SKM-1 treated with dmso at 0.1 percent for 144 hours (cell line): ENCODE data around the gene ILKAP.

Experiments
- DNase-seq: peaks from one replicate; lab custom pipeline; 2025; ENCODE audit not compliant: unreplicated experiment; lab: John Stamatoyannopoulos, UW

The ILKAP gene, protein sequence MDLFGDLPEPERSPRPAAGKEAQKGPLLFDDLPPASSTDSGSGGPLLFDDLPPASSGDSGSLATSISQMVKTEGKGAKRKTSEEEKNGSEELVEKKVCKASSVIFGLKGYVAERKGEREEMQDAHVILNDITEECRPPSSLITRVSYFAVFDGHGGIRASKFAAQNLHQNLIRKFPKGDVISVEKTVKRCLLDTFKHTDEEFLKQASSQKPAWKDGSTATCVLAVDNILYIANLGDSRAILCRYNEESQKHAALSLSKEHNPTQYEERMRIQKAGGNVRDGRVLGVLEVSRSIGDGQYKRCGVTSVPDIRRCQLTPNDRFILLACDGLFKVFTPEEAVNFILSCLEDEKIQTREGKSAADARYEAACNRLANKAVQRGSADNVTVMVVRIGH

DNA sequence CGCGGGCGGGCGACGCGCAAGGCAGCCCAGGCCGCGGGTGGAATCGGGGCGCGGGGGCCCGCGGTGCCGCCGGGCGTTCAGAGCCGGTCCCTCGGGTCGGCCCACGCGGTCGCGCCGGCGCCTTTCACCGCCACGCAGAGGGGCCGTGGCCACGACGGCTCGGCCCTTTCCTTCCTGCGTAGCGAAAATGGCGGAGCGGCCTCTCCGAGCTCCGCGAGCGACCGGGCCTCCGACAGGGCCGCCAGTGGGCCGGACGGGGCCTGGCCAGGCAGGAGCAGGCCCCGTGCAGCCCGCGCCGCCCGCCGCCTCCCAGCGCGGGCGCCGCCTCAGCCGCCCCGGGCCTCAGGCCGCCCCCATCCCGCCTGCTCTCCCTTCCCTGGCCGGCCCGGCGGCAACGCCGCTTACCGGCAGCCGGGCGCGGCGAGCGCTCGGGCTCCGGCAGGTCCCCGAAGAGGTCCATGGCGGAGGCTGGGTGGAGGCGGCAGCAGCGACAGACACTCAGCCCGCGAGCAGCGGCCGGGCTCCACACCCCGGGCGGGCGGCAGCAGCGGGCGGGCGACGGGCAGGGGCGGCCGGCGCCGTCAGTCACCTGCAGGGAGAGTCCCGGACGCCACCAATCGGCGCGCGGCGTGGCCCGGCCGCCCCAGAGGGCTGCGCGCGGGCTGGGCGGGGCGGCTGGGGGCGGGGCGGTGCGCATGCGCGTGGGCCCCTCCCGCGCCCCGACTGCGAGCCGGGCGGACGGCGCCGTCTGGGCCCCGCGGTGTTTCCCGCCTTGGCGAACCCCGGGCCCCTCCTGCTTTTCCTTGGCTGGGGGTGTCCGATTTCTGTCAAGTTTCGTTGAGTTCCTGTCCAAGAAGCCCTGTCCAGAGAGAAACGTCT lies at the start of gene ILKAP:
Gene ILKAP (minus strand): TSS at position 602 of the 879 bp plus-strand sequence. CDS start 142 bp downstream, at position 460.
- DNase-seq: peak; percentile 82

DNA sequence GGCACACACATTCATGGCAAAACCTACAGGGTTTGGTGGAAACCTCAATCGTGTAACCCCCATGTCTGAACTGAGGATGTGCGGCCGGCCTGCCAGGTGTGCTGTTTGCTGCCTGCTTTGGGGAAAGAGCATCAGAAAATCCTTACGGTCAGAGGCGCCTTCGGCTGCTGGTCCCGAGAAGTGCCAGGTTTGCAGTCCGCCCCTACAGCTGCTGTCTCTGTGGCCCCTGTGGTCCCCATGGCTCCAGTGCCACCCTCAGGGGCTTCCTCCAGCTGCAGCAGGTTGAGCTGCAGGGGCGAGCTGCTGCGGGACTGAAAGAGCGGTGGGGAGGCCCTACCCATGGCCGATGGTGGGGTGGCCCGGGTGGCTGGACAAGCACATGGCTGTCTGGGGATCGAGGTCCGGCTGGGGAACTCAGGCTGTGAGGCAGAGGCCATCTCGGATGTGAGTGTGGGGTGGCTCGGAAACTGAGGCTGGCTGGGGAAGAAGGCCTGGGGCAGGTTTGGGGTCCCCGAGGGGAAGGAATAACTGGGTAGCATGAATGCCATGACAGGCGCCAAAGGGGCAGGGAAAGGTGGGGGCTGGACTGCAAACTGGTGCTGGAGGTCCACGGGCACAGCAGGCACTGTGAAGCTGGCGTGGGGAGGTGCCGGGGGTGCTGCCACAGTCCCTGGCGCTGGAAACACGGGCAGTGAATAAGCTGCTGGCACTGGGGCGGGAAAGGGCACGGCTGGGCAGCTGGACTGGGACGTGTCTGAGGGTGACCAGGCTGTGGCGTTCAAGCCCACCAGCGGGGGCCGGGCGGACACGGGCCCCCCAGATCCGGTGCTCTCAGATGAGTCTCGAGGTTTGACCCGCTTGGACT lies 49.5 kb upstream of the ILKAP start:
- DNase-seq: no peak

DNA sequence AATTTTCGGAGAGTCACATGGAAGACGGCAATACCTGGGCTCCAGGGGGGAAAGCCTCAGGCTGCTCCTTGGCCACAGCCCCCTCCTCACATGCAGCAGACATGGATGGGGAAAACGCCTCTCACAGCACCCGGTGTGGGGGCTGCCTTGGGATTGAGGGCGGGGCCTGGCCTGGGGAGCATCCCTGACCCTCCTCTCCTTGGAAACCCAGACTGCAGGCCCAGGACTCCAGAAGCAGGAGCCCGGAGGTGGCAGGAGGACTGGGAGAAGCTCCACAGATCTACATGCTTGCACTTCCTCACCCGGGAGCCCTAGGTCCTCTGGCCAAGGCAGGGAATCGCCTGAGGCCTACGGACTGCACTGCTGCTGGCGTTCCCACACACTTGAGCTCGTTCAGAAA lies 48.5 kb upstream of the ILKAP start:
- DNase-seq: no peak

DNA sequence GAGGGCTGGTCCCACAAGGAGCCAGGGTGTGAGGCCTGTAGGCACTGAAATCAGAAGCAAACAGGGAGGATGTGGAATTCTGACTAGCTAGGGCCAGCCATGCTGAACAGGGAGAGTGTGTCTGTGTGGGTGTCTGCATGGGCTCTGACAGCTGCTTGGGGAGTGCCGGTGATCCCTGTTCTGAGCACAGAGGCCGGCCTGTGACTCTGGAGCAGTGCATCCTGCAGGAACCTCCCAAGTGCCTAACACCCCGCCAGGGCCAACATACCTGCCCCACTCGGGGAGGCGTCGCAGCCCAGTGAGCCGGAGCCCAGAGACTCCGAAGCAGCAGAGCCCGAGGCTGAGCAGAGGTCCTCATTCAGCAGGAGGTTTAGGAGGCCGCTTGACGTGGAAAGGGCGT lies 47.8 kb upstream of the ILKAP start:
- DNase-seq: no peak

DNA sequence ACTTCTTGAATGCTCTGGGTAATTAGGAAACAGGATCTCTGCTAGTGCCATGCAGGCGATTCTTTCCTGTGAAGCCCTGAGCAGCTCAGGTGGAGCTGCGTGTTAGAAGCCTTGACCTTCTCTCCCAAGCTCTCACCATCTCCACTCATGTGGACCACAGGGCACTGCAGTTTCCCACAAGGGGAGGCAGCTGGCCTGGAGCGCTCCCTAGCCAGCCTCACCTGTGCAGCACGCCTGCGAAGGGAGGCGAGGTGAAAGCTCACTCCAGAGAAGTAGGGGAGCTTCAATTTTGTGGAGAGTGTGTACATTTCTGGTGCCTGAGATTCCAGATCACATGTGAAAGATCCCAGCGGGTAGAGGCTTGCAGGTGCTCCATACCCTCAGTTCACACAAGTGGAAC lies 47.4 kb upstream of the ILKAP start:
- no peak for DNase-seq

DNA sequence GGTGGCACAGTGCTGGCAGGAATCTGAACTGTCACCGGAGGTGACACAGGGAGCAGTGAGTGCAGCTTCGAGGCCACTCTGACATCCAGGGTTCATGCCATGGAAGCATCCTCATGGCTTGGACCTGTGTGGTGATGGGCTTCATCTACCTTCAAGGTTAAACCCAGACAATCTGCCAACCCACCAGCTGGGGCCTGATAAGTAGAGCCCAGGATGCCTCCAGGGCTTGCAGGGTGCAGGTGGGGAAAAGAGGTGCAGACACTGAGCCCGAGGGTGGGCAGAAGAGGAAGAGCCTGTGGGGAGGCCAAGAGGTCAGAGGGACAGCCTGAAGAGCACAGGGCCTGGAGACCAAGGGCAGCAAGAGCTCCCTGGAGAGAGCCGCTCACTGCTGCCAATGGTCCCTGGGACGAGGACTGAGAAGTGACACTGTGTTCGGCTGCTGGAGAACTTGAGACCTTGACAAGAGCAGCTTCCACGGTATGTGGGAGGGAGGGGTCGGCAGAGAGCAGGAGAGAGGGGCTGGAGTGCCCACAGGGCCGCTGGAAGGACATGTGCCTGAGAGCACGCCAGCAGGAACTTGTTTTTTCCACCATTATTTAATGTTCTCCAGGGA lies 44.5 kb upstream of the ILKAP start:
- DNase-seq: no peak

DNA sequence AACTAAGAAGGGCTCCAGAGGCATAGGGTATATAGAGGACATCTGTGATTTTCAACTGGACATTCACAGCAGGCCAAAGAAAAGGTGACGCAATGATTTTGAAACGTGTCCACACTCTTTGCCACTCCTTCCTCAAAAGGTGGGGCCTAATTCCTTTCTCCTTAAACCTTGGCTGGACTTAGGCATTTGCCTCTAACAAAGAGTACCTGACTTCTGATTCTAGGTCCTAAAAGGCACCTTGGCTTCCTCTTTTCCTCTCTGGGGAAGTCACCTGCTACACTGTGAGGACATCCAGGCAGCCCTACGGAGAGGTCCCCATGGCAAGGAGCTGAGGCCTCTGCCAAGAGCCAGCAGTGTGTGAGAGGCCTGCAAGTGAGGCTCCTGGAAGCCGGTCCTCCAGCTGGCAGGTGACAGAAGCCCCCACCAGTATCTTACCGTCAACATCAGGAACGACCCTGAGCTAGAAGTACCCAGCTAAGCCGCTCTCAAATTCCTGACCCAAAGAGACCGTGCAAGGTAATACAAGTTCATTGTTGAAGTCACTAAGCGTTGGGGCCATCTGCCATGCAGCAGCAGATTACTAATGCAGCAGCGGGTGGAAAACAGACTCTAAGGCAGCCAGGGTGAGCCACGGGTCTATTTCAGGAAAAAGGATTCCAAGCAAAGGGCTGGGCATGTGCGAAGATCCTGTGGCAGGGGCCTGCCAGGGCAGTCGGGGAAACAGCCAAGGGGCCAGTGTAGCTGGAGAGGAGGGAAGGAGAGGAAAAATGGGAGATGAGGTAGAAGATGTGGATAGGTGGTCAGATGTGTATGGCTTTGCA lies 43.7 kb upstream of the ILKAP start:
- no peak for DNase-seq

DNA sequence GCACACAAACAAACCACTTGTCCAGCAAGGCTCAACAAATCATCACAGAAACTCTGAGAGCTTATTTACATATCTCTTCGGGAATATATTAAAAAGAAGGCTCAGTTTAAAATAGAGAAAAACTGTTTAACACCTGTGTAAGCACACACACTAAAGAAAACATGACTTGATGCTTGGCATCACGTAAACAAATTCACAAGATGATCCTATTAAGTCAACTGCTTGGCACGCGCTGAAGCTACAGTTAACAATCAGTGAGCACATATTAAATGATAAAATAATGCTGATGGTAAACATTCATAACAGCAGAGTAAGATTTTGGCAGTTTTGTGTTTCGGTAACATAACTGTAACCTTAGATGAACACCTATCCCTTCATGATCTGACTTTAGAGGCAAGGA lies 40.7 kb upstream of the ILKAP start:
- no peak for DNase-seq

DNA sequence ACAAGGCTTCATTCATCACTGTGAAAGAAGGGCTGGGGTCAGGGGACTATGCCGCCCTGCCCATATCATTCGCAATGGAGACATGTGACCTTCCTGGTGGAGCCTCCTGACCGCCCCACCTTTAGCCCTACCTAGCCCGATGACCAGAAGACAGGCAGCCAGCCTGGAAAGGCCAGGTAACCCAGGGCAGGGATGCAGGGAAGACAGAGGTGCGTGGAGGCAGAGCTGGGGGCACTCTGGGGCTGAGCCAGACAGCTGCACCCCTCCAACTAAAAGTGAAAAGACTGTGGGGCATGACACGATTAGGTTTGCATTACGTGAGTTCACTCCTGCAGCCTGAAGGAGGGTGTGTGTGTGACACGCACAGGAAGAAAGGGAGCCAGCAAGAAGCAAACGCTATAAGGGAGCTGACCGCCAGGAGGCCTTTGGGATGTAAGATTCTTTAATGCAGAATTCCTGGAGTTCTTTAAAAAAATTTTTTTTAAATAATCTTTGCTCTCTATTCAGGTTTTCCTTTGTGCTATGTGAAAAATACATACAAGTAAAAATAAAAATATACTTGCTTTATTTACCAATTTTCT lies 40.1 kb upstream of the ILKAP start:
- DNase-seq: no peak

DNA sequence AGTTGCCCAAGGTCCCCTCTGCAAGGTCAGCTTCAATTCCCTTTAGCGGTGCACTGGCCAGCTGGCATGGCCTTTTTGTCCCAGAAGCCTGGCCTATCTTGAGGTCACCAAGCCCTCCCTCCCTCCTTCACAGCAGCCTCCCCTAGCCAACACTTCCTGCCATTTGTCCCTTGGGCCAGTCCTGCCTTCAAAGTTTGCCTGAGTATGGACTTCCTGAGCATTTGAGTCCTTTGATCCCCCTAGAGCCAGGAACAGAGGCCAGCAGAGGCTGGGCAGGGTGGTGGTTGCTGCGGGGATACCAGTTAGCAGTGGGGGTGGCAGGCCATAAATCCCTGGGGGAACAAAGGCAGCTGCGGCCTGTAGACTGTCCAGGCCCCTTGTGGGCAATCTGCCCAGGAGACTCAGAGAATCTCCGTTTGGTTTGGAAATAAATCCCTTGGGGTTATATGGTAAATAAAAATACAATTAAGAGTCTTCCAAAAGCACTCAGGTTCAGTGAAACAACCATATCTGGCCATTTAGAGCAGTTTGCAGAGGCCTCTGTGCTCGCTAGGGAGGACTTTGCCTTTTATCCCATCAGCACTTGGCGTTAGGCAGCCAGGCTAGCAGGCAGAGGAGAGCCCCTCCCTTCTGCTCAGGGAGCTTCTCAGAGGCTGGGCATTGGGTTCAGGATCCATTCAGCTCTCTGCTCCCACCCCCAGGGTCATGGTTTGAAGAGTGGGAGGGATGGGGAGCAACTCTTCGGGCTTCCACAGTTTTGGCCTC lies 39.4 kb upstream of the ILKAP start:
- DNase-seq: no peak

DNA sequence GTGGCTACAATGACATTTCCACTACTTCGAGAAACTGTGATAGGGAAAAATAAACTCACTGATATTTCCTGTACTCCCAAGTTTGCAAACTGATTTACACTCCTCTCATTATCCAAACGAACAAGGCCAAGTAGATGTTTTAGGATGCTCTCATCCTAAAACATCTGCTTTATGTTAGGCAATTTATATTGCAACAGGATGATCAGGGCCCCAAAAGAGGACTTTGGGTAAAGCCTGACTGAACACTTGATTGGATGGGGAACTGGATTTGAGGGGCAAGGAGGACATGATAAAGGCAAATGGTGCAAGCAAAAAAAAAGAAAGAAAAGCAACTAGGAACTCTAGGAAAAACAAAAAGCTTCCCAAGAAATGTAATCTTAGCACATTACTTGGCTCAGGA lies 38.5 kb upstream of the ILKAP start:
- no peak for DNase-seq

DNA sequence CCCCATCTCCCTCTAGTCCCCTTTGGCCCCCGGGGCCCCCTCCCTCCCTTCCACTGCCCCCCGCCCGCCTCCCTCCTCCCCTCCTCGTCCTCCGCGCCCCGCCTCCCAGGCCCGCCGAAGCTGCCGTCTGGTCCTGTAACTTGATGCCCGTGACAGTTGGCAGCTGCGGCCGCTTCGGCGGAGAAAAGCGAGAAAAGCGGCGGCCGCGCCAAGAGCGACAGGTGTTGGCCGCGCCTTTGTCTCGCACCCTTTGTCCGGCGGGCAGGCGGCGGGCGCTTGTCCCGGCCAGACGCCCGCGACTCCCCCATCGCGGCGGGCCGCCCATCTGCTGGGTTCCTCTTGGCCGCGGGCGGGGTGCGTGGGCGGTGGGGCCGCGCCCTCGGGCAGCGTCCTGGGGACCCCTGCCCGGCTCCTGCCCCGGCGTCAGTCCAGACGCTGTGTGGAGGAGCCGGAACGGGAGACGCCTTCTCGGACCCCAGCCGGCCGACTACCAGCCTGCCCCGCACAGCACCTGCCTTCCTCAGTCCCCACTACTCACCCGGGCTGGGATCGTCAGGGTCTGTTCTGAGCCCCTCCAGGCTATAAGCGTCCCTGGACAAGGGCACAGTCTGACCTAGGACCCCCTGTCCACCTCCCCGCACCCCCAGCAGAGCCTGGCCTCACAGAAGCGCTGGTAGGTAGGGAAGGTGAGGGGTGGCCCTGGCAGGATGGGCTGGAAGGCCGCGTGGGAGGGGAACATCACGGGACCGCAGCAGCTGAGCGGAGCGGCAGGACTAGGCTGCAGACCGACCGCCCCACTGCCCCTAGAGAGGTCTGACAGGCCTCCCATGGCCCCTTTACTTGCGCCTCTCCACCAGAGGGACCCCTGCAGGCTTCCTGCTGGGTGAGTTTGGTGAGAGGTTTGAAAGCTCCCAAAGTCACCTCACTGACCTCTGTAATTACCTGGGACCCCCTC lies 37.5 kb upstream of the ILKAP start:
- DNase-seq: no peak

DNA sequence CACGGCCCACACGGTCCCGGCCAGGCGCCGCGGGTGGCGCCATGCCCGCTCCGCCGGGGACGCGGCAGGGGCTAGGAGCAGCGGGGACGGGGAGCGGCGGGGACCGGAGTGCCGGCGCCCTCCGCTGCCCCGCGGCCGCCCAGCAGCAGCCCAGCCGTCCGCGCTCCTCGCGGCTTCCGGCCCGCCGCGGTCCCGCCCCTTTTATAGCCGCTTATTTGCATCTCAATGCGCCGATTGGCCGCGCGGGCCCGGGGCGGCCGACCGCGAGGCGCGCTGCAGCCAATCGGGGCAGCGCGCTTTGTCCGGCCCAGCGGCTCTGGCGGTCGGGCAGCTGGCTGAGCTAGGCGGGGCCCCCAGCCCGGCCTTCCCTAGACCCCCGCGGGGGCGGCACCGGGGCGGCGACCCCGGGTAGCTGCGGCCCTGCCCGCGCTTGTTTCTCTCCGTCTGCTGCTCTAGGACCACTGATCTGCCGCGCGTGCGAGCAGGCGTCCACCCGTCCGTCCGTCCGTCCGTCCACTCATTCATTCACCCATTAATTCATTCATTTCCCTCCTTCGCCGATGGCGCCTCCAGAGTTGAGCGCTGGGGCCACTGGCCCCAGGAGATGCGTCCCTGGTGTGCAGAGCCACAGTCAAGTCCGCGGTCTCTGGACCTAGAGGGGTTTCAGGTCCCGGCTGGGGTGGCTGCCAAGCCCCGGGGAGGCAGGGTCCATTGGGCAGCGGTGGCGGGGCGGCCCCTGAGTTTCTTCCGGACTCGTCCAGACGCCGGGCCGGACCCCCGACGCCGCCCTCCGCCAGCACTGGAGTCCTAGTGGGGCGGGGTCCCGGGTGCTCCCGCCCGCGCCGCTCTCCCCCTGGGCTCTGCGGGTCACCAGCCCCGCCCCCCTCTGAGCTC lies 36.6 kb upstream of the ILKAP start, which contains the start of gene HES6:
Gene HES6 (minus strand): TSS at position 176 of the 894 bp plus-strand sequence. CDS start 133 bp downstream, at position 43.
- peak; percentile 87 for DNase-seq

DNA sequence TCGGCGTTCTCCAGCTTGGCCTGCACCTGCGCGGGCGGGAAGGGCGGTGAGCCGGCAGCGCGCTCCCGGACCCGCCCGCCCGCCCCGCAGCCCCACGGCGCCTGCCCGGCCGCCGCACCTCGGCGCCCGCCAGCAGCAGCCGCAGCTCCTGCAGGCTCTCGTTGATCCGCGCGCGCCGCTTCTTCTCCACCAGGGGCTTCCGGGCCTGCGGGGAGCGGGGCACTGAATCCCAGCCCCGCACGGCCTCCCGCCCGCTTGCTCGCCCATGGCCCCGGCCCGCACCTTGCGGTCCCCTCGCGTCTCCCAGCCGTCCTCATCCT lies 36.0 kb upstream of the ILKAP start:
- DNase-seq: no peak

DNA sequence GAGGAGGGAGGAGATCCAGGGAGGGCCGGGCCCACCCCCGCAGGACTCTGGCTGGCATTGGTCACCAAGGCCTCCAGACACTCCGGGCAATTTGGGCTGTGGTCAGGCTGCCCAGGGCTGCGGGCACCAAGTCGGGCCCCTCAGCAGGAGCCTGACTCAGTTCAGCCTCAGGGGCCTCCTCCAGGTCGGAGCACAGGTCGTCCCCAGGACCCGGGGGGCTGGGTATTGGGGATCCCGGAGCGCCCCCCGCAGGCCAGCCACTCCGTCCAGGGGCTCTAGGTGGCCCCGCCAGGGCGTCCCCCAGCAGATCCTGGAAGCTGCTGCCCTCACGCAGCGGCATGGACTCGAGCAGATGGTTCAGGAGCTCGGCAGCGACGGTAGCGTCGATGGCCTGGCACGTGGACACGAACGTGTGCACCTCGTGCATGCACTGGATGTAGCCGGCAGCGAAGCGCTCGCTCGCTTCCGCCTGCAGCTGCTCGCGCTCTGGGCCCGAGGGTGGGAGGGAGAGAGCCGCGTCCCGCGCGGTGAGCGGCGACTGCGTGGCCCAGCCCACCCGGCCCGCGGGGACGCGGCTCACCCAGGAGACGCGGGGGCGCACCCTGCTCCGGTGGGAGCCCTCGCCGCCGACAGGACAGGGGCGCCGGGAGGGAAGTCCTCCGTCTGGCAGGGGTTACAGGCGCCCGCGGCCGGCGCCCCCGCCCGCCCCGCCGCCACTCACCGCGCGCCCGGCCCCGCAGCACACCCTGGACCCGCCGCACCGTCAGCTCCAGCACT lies 35.5 kb upstream of the ILKAP start:
- DNase-seq: peak; percentile 34

DNA sequence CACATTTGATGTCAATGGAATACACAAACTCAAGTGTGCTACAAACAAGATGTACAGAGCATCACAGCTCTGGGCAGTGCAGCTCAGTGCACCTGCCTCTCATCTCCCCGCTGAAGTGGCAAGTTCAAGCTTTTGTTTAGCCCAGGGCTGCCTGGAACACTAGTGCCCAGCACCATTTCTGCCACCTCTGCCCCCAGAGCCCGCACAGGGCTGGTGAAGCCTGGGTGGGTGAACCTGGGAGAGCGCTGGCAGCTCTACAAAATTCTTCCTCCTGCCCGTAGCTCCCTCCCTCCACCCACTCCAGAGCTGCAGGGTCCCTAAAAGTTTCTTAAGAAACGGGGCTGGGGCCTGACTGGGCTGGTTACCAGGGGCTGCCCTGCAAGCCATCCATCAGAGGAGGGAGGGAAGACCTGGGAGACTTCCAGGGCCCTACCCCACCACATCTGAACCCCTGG lies 34.8 kb upstream of the ILKAP start:
- DNase-seq: no peak
